DOHH2 (cell line): ENCODE data around the gene ZNF366.

Experiments
- H3F3A ChIP-seq: fragments of 200-600 bp; sonication (generic), shearing (Covaris generic); 2 replicates; pipeline ENCODE4 v1.6.0; 2016; ENCODE audit warnings: antibody characterized with exemption, mild to moderate bottlenecking; ENCODE audit not compliant: control insufficient read depth, insufficient read depth
- H3K27ac ChIP-seq: fragments of 200-600 bp; sonication (generic); 2 replicates; pipeline ENCODE4 v1.5.1; 2014; ENCODE audit warnings: low read depth, mild to moderate bottlenecking, low read length, moderate library complexity
- H3K27me3 ChIP-seq: fragments of 200-600 bp; sonication (generic); 2 replicates; pipeline ENCODE4 v1.6.1; 2014; ENCODE audit warnings: mild to moderate bottlenecking, low read length, mixed read lengths; ENCODE audit not compliant: control insufficient read depth
- H3K36me3 ChIP-seq: fragments of 200-600 bp; sonication (generic); 2 replicates; pipeline ENCODE4 v1.6.1; 2014; ENCODE audit warnings: mild to moderate bottlenecking, low read length, moderate library complexity, mixed read lengths; ENCODE audit not compliant: control insufficient read depth
- H3K4me1 ChIP-seq: fragments of 200-600 bp; sonication (generic); 2 replicates; pipeline ENCODE4 v1.6.1; 2014; ENCODE audit warnings: mild to moderate bottlenecking, low read length, mixed read lengths; ENCODE audit not compliant: control insufficient read depth
- H3K4me2 ChIP-seq: fragments of 200-600 bp; sonication (generic); 2 replicates; pipeline ENCODE4 v1.6.0; 2014; ENCODE audit warnings: mild to moderate bottlenecking, low read length, moderate library complexity
- H3K4me3 ChIP-seq: fragments of 200-600 bp; sonication (generic); 2 replicates; pipeline ENCODE4 v1.5.1; 2014; ENCODE audit warnings: mild to moderate bottlenecking, low read length, mixed read lengths
- H3K79me2 ChIP-seq: fragments of 200-600 bp; sonication (generic); 2 replicates; pipeline ENCODE4 v1.6.1; 2014; ENCODE audit warnings: mild to moderate bottlenecking, low read length, mixed read lengths; ENCODE audit not compliant: control insufficient read depth
- H3K9me2 ChIP-seq: fragments of 200-600 bp; sonication (generic); replicated peaks from 2 replicates; pipeline ENCODE4 v1.6.1; 2014; ENCODE audit warnings: mild to moderate bottlenecking, low read length, mixed read lengths; ENCODE audit not compliant: control insufficient read depth
- H3K9me3 ChIP-seq: fragments of 200-600 bp; sonication (generic); 2 replicates; pipeline ENCODE4 v1.6.1; 2014; ENCODE audit warnings: antibody characterized with exemption, low read length, mixed read lengths; ENCODE audit not compliant: control insufficient read depth, insufficient read depth
- H4K20me1 ChIP-seq: fragments of 200-600 bp; sonication (generic); 2 replicates; pipeline ENCODE4 v1.6.0; 2014; ENCODE audit warnings: low read depth, mild to moderate bottlenecking, antibody characterized with exemption, low read length, moderate library complexity; ENCODE audit not compliant: control insufficient read depth, insufficient read depth
- EZH2phosphoT487 ChIP-seq: fragments of 200-600 bp; sonication (generic); IDR thresholded peaks from 2 replicates; pipeline ENCODE4 v1.6.1; 2017; ENCODE audit warnings: borderline replicate concordance, mild to moderate bottlenecking, antibody characterized with exemption, low read length, moderate library complexity, mixed read lengths
- TF ChIP-seq, protein P1 (sequence below): fragments of 200-600 bp; sonication (generic); IDR thresholded peaks from one replicate; pipeline ENCODE4 v1.5.1; 2014; ENCODE audit warnings: antibody characterized with exemption, mild to moderate bottlenecking, low read depth, low read length; ENCODE audit not compliant: poor library complexity, severe bottlenecking

The ZNF366 gene

DNA sequence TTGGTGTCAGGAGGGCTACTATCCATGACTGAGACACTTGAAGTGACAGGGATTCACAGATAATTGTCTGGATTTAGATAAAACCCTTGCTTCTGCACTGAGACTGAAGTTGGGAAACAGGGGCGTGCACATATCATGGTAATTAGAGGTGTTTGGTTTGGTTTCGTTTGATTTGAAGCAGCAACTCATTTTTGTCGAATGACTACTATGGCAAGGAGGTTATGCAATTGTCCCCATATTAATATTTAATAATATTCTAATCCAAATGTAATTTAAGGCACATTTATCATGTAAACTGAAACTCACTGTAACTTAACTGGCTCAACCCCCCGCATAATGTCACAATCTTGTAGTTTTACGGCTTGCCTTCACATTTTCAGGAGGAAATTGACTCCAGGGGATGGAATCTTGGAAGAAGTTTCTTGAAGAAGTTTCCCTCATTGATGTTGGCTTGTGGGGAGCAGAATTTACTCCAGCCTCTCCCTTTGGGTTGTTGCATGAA, 12.5 kb downstream of the ZNF366 start:
- H3K4me2 ChIP-seq = no peak overlapping the region
- no peak overlapping the region for H3K4me3 ChIP-seq
- H3K9me3 ChIP-seq = no peaks in the 10 kb centered on the region
- no peaks in the 10 kb centered on the region for H3F3A ChIP-seq
- H3K79me2 ChIP-seq = no peaks in the 10 kb centered on the region
- H3K27me3 ChIP-seq = peaks cover 13% of the 10 kb centered on the region; the same call in 1 of the 2 replicates
- no peaks in the 10 kb centered on the region for H4K20me1 ChIP-seq
- H3K27ac ChIP-seq = no peak overlapping the region
- no peaks in the 10 kb centered on the region for H3K36me3 ChIP-seq
- H3K9me2 ChIP-seq = no peaks in the 10 kb centered on the region
- H3K4me1 ChIP-seq = no peaks in the 10 kb centered on the region
- TF ChIP-seq, protein P1, sequence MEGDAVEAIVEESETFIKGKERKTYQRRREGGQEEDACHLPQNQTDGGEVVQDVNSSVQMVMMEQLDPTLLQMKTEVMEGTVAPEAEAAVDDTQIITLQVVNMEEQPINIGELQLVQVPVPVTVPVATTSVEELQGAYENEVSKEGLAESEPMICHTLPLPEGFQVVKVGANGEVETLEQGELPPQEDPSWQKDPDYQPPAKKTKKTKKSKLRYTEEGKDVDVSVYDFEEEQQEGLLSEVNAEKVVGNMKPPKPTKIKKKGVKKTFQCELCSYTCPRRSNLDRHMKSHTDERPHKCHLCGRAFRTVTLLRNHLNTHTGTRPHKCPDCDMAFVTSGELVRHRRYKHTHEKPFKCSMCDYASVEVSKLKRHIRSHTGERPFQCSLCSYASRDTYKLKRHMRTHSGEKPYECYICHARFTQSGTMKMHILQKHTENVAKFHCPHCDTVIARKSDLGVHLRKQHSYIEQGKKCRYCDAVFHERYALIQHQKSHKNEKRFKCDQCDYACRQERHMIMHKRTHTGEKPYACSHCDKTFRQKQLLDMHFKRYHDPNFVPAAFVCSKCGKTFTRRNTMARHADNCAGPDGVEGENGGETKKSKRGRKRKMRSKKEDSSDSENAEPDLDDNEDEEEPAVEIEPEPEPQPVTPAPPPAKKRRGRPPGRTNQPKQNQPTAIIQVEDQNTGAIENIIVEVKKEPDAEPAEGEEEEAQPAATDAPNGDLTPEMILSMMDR = no peak
- TF ChIP-seq EZH2phosphoT487 = no peak

DNA sequence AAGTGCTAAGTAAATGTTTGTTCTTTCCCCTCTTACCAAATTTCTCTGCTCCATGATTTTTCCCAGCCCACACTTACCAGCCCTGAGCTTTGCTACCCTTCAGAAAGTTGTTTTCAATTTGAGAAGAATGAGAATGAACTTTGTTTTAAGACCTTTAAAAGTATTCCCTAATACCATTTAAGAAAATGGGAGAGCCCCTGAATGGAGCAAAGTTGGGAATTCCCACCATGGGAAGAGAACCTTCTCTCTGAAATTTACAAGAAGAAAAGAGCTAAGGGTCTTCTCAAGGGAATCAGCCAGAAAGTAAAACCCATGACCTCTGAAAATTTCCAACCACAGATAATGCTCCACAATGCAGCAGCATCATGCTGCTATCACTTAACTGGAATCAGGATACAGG, 17.7 kb downstream of the ZNF366 start:
- no peaks in the 10 kb centered on the region for H4K20me1 ChIP-seq
- H3K9me2 ChIP-seq = no peaks in the 10 kb centered on the region
- H3K36me3 ChIP-seq = no peaks in the 10 kb centered on the region
- no peaks in the 10 kb centered on the region for H3K79me2 ChIP-seq
- H3K4me1 ChIP-seq = no peaks in the 10 kb centered on the region
- no peak for TF ChIP-seq EZH2phosphoT487
- TF ChIP-seq, protein P1 = no peak
- no peaks in the 10 kb centered on the region for H3F3A ChIP-seq
- H3K27me3 ChIP-seq = peaks cover 7% of the 10 kb centered on the region; the same call in 1 of the 2 replicates
- no peak overlapping the region for H3K4me3 ChIP-seq
- H3K27ac ChIP-seq = no peak overlapping the region
- no peak overlapping the region for H3K4me2 ChIP-seq
- no peaks in the 10 kb centered on the region for H3K9me3 ChIP-seq

DNA sequence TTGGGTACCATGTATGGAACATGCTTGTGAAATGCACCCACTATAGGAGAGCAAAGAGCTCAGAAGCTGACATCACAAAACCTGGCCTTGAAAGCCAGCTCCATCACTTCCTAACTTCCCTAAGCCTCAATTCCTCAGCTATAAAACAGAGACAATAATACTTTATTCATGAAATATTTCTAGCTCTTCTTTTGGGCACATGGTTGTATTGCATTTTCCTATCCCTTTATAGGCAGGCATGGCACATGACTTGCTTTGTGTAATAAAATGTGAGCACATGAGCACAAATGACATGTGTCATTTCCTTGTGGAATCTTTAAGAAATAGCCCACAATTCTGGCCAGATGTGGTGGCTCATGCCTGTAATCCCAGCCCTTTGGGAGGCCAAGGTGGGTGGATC, 18.5 kb downstream of the ZNF366 start:
- H3K4me1 ChIP-seq = no peaks in the 10 kb centered on the region
- TF ChIP-seq EZH2phosphoT487 = no peak
- TF ChIP-seq, protein P1 = no peak
- no peaks in the 10 kb centered on the region for H4K20me1 ChIP-seq
- H3K4me3 ChIP-seq = no peak overlapping the region
- no peaks in the 10 kb centered on the region for H3K9me3 ChIP-seq
- no peaks in the 10 kb centered on the region for H3K9me2 ChIP-seq
- peaks cover 7% of the 10 kb centered on the region; the same call in 1 of the 2 replicates for H3K27me3 ChIP-seq
- H3K79me2 ChIP-seq = no peaks in the 10 kb centered on the region
- no peak overlapping the region for H3K27ac ChIP-seq
- no peaks in the 10 kb centered on the region for H3F3A ChIP-seq
- H3K36me3 ChIP-seq = no peaks in the 10 kb centered on the region
- no peak overlapping the region for H3K4me2 ChIP-seq

DNA sequence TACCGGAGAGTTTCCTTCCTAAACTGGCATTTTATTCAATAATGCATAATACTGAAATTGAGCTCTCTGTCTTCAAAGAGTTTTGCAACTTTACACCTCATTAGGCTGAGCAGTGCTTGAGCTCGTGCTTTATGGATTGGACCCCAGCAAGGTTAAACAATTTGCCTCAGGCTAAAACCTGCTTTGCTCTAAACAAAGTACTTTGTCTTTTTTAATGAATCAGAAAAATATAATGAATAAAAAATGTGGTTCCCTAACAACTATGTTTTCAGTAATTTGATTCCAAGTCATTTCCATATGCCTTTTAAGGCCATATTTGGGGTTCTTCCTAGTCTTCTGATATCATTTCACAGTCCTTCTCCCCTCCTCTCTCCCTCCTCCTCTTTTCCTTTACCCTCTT, 20.0 kb downstream of the ZNF366 start:
- H3K4me3 ChIP-seq = no peak overlapping the region
- no peaks in the 10 kb centered on the region for H3K4me1 ChIP-seq
- TF ChIP-seq, protein P1 = no peak
- no peaks in the 10 kb centered on the region for H3K9me3 ChIP-seq
- H3K9me2 ChIP-seq = no peaks in the 10 kb centered on the region
- no peaks in the 10 kb centered on the region for H3F3A ChIP-seq
- H4K20me1 ChIP-seq = no peaks in the 10 kb centered on the region
- H3K79me2 ChIP-seq = no peaks in the 10 kb centered on the region
- no peak overlapping the region for H3K4me2 ChIP-seq
- no peak overlapping the region for H3K27ac ChIP-seq
- no peaks in the 10 kb centered on the region for H3K36me3 ChIP-seq
- peaks cover 9% of the 10 kb centered on the region for H3K27me3 ChIP-seq
